Fibroblast of the aortic adventitia (primary cell): ENCODE data around the gene ZXDC. TPM values are rescaled to one million over a fixed set of nuclear protein-coding genes. Genes with fewer than 3 reads are reported as not detected.
A peak's percentile ranks its signal among the peaks of the same experiment; 100 is the strongest.

Experiments
- DNase-seq: peaks from one replicate; pipeline ENCODE4 v3.0.0-alpha.2; 2010; ENCODE audit warnings: low read depth
- H3K4me3 ChIP-seq: 2 replicates; pipeline ENCODE4 v1.5.1; 2011; ENCODE audit warnings: low read depth, mild to moderate bottlenecking, control low read depth, low read length, moderate library complexity
- CTCF ChIP-seq: IDR thresholded peaks from 2 replicates; pipeline ENCODE4 v1.5.1; 2011; ENCODE audit warnings: mild to moderate bottlenecking, low read length, control low read depth, inconsistent platforms; ENCODE audit not compliant: insufficient read depth
- total RNA-seq: library from RNA; depleted of rRNA; stranded (reverse); fragments of >200 nt; gene quantifications from 2 replicates; pipeline ENCODE4 v1.2.3, GENCODE V29; 2012; ENCODE audit warnings: low replicate concordance

ZXDC gene
- total RNA-seq, 1 donor, result 26.7 TPM

- H3K4me3 ChIP-seq, result no peak overlapping the region
- TF ChIP-seq CTCF, result no peak
- DNase-seq, result peak; percentile 13
Observed at GRCh38 chr3:126442094-126442855, 33.4 kb downstream of the ZXDC start.

- no peak overlapping the region for H3K4me3 ChIP-seq
- no peak for DNase-seq
- TF ChIP-seq CTCF, result no peak
Observed at GRCh38 chr3:126441256-126441880, 34.3 kb downstream of the ZXDC start.

GRCh38 chr3:126440709-126440995 lies 35.0 kb downstream of the ZXDC start:
- DNase-seq, result no peak
- no peak for TF ChIP-seq CTCF
- H3K4me3 ChIP-seq, result no peak overlapping the region

GRCh38 chr3:126439968-126440708 lies 35.6 kb downstream of the ZXDC start:
- TF ChIP-seq CTCF, result no peak
- no peak overlapping the region for H3K4me3 ChIP-seq
- DNase-seq, result no peak

DNA sequence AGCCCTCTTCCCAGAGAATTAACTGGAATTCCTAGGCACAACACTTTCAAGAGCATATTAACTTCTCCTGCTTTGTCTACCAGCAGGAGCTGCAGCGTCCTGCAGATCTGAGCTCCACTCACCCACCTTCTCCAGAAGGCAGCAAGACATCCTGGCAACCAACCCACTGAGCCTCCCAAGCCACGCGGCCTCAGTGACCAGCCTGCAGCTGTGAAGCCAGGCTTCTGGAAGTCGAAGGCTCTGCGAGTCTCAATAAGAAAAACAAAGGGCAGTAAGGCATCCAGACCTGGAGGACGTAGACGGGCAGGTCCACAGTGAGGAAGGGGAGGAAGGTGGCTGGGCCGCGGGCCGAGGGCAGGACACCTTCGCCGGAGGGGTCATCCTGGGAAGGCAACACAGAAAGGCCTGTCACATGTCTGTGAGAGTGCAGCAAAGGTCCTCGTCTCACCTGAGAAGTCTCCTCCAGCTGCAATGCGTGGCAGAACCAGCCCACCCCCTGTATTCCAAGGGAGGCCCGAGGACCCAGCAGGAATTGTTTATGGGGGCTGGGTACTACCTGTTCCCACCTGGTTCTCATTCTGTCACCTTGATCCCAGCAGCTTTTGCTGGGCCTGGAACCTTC lies 36.2 kb downstream of the ZXDC start:
- no peak for TF ChIP-seq CTCF
- no peak overlapping the region for H3K4me3 ChIP-seq
- DNase-seq, result no peak

GRCh38 chr3:126438746-126439145 lies 36.9 kb downstream of the ZXDC start:
- H3K4me3 ChIP-seq, result no peak overlapping the region
- TF ChIP-seq CTCF, result no peak
- DNase-seq, result no peak
